ENCODE data around the gene CFAP251. TPM values are rescaled to one million over a fixed set of nuclear protein-coding genes. Genes with fewer than 3 reads are reported as not detected.

Gene CFAP251
- total and polyA plus RNA-seq, 2 donors (not counting 3 experiments of a cell fraction or from before 2014, with no cell fraction given) = 3.3 to 4.0 TPM

DNA sequence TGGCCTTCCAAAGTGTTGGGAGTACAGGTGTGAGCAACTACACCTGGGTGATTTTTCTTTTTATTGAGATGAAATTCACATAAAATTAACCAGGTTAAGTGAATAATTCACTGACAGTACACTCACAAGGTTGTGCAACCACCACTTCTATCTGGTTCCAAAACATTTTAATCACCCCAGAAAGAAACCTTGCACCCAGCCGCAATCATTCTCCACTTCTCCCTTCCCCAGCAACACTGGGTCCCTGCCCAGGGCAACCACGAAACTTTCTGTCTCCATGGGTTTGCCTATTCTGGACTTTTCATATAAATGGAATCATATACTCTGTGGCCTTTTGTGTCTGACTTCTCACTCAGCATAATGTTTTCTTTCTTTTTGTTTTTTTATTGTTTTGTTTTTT, 133.9 kb downstream of the CFAP251 start:
- CTCF ChIA-PET = interaction anchor here (0.7 to 2.6 kb wide), 4 partner anchors 70 to 139 kb away, joined by 3 to 11 read pairs (median 8); no protein-coding TSS in a partner anchor
- no peak overlapping the region for H3K4me2 ChIP-seq (ENCODE audit: insufficient read depth, low read length)
- H3K9me1 ChIP-seq (replicated peaks; ENCODE audit: control insufficient read depth, extremely low read depth, insufficient read depth, low read length) = no peaks in the 10 kb centered on the region
- H3K9ac ChIP-seq (replicated peaks; ENCODE audit: extremely low read depth, insufficient read depth, low read length) = no peak overlapping the region
- H4K20me1 ChIP-seq (replicated peaks; ENCODE audit: control insufficient read depth, extremely low read depth, insufficient read depth, low read length) = no peaks in the 10 kb centered on the region
- dilution Hi-C loops (cut with MboI; ENCODE audit: extremely low pct_ligation_motif_present, low sequenced_read_pairs) = no loop called here
- no peaks in the 10 kb centered on the region for H3K79me2 ChIP-seq (ENCODE audit: control insufficient read depth, insufficient read depth, low read length)
- BruUV-seq (replicated peaks) = no TSS peak
- H3K4me3 ChIP-seq (replicated peaks in 1 of 3; ENCODE audit: insufficient read depth in 1 of 3, low read depth in 1 of 3, low read length in 3 of 3) = no peak overlapping the region
- H3K4me1 ChIP-seq (ENCODE audit: control insufficient read depth, extremely low read depth, insufficient read depth, low read length) = no peaks in the 10 kb centered on the region
- DNase-seq (ENCODE audit: low read depth, low spot score) (no peak), FAIRE-seq (no peak)
- no peak for TF ChIP-seq POLR2AphosphoS5 (IDR thresholded peaks at IDR 0.05; ENCODE audit: insufficient read depth, low read depth, low read length)
- TF ChIP-seq, protein P1, sequence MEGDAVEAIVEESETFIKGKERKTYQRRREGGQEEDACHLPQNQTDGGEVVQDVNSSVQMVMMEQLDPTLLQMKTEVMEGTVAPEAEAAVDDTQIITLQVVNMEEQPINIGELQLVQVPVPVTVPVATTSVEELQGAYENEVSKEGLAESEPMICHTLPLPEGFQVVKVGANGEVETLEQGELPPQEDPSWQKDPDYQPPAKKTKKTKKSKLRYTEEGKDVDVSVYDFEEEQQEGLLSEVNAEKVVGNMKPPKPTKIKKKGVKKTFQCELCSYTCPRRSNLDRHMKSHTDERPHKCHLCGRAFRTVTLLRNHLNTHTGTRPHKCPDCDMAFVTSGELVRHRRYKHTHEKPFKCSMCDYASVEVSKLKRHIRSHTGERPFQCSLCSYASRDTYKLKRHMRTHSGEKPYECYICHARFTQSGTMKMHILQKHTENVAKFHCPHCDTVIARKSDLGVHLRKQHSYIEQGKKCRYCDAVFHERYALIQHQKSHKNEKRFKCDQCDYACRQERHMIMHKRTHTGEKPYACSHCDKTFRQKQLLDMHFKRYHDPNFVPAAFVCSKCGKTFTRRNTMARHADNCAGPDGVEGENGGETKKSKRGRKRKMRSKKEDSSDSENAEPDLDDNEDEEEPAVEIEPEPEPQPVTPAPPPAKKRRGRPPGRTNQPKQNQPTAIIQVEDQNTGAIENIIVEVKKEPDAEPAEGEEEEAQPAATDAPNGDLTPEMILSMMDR (IDR thresholded peaks at IDR 0.05; ENCODE audit: extremely low read depth in 1 of 2, insufficient read depth in 1 of 2, low read depth in 1 of 2, low read length in 2 of 2) = no peak
- TF ChIP-seq GATA2 (IDR thresholded peaks at IDR 0.05; ENCODE audit: insufficient read depth, insufficient read length, low read depth, low read length) = no peak
- H3K9me3 ChIP-seq (replicated peaks; ENCODE audit: control insufficient read depth, insufficient read depth, low read length) = no peaks in the 10 kb centered on the region
- no peak overlapping the region for H3K27ac ChIP-seq (ENCODE audit: insufficient read depth, low read depth, low read length)
- no peak overlapping the region for H2AFZ ChIP-seq (ENCODE audit: low read depth, low read length)
- POLR2A ChIA-PET = no interaction called here
- H3K27me3 ChIP-seq (ENCODE audit: control insufficient read depth in 2 of 2, insufficient read depth in 2 of 2, low read length in 2 of 2) = no peaks in the 10 kb centered on the region
- intact Hi-C loops (cut with micrococcal nuclease) = no loop called here
- H3K36me3 ChIP-seq (ENCODE audit: control insufficient read depth in 2 of 2, extremely low read depth in 1 of 2, insufficient read depth in 2 of 2, low read length in 2 of 2) = peaks cover 0 to 2% of the 10 kb centered on the region in 2 experiments

Small RNA genes within 50 kb of the gene (small RNA-seq; reads per million reads assigned to genes)
- gene AC069503.3 (ENCODE audit: insufficient read depth, insufficient read length, low read depth, low replicate concordance) (not detected), gene RF00017 (ENCODE audit: insufficient read depth, insufficient read length, low read depth, low replicate concordance) (not detected), gene RNU7-170P (ENCODE audit: insufficient read depth, insufficient read length, low read depth, low replicate concordance) (not detected)

Other genes starting within 250 kb of the CFAP251 start
- 0.62 and 0.73 TPM in 2 replicates for gene MORN3, start 248.9 kb upstream of the CFAP251 start, total RNA-seq
- 0.30 and 0.66 TPM in 2 replicates for gene MORN3, start 248.9 kb upstream of the CFAP251 start, polyA plus RNA-seq
- gene TMEM120B, start 205.8 kb upstream of the CFAP251 start, total RNA-seq = 12.8 and 15.9 TPM in 2 replicates
- gene TMEM120B, start 205.8 kb upstream of the CFAP251 start, polyA plus RNA-seq = 10.4 and 13.5 TPM in 2 replicates
- 22.2 and 22.3 TPM in 2 replicates for gene RHOF, start 124.9 kb upstream of the CFAP251 start, total RNA-seq
- 9.3 and 12.0 TPM in 2 replicates for gene RHOF, start 124.9 kb upstream of the CFAP251 start, polyA plus RNA-seq
- 27.0 and 28.1 TPM in 2 replicates for gene SETD1B, start 114.6 kb upstream of the CFAP251 start, total RNA-seq
- 2.3 and 2.6 TPM in 2 replicates for gene SETD1B, start 114.6 kb upstream of the CFAP251 start, polyA plus RNA-seq
- gene HPD, start 59.7 kb upstream of the CFAP251 start, total RNA-seq = not detected in 2 replicates
- not detected in 2 replicates for gene HPD, start 59.7 kb upstream of the CFAP251 start, polyA plus RNA-seq
- 64.6 and 69.2 TPM in 2 replicates for gene PSMD9, start 29.8 kb upstream of the CFAP251 start, total RNA-seq
- gene PSMD9, start 29.8 kb upstream of the CFAP251 start, polyA plus RNA-seq = 89.9 and 118 TPM in 2 replicates
- 11.1 and 12.6 TPM in 2 replicates for gene BCL7A, start 103.3 kb downstream of the CFAP251 start, total RNA-seq
- 9.5 and 9.7 TPM in 2 replicates for gene BCL7A, start 103.3 kb downstream of the CFAP251 start, polyA plus RNA-seq
- 65.5 and 72.5 TPM in 2 replicates for gene MLXIP, start 160.2 kb downstream of the CFAP251 start, total RNA-seq
- 22.0 and 37.6 TPM in 2 replicates for gene MLXIP, start 160.2 kb downstream of the CFAP251 start, polyA plus RNA-seq